Suprapubic skin (tissue), 4 donors: ENCODE measurements around the gene STRN4. TPM values are rescaled to one million over a fixed set of nuclear protein-coding genes. Genes with fewer than 3 reads are reported as not detected.

ENCODE experiments used
- DNase-seq, 2 donors: peaks; one replicate each; pipeline ENCODE4 v3.0.0-alpha.2; 2019; ENCODE audit warnings: low spot score in 2 of 2
- H3K27ac ChIP-seq: fragments of 200-600 bp; sonication (generic); one replicate; pipeline ENCODE4 v1.5.1; 2019
- H3K27me3 ChIP-seq: fragments of 200-600 bp; sonication (generic); one replicate; pipeline ENCODE4 v1.5.1; 2019
- H3K36me3 ChIP-seq: fragments of 200-600 bp; sonication (generic); one replicate; pipeline ENCODE4 v1.5.1; 2019
- H3K4me1 ChIP-seq: fragments of 200-600 bp; sonication (generic); one replicate; pipeline ENCODE4 v1.5.1; 2019
- H3K4me3 ChIP-seq: fragments of 200-600 bp; sonication (generic); one replicate; pipeline ENCODE4 v1.5.1; 2019; ENCODE audit warnings: mild to moderate bottlenecking
- H3K9me3 ChIP-seq: fragments of 200-600 bp; sonication (generic); one replicate; pipeline ENCODE4 v1.5.1; 2019
- EP300 ChIP-seq: sonication (generic); formaldehyde crosslinking; IDR thresholded peaks from one replicate; pipeline ENCODE4 v1.6.1; 2017; ENCODE audit warnings: antibody characterized with exemption
- POLR2A ChIP-seq, 2 donors: fragments of 450-650 bp; IDR thresholded peaks; one replicate each; pipeline ENCODE4 v1.6.1; 2017; ENCODE audit warnings: antibody characterized with exemption in 2 of 2, mild to moderate bottlenecking in 2 of 2, moderate library complexity in 2 of 2
- POLR2AphosphoS5 ChIP-seq, 3 donors: sonication (generic); formaldehyde crosslinking; IDR thresholded peaks; one replicate each; pipeline ENCODE4 v1.6.1; 2017; ENCODE audit warnings: antibody characterized with exemption in 3 of 3
- WGBS: methylation state at CpG from one replicate; pipeline ENCODE4 v1.1.5; 2018; 5-methylcytosine and 5-hydroxymethylcytosine counted together
- total RNA-seq, 4 donors: library from RNA; depleted of rRNA; stranded (reverse); fragments of >200 nt; gene quantifications; one replicate each; pipeline ENCODE4 v1.1.0, GENCODE V29; 2016
- TF ChIP-seq, protein P1 (sequence below), 2 donors: fragments of 200-600 bp in 1 of 2; fragments of 450-650 bp in 1 of 2; sonication (generic) in 1 of 2; IDR thresholded peaks; one replicate each; pipeline ENCODE4 v1.5.1; 2016 to 2019; ENCODE audit warnings: antibody characterized with exemption in 2 of 2, mild to moderate bottlenecking in 1 of 2, moderate library complexity in 1 of 2

The STRN4 gene
- total RNA-seq, 4 donors from 2014 or later: 73.2 to 87.6 (median 81.1) TPM

DNA sequence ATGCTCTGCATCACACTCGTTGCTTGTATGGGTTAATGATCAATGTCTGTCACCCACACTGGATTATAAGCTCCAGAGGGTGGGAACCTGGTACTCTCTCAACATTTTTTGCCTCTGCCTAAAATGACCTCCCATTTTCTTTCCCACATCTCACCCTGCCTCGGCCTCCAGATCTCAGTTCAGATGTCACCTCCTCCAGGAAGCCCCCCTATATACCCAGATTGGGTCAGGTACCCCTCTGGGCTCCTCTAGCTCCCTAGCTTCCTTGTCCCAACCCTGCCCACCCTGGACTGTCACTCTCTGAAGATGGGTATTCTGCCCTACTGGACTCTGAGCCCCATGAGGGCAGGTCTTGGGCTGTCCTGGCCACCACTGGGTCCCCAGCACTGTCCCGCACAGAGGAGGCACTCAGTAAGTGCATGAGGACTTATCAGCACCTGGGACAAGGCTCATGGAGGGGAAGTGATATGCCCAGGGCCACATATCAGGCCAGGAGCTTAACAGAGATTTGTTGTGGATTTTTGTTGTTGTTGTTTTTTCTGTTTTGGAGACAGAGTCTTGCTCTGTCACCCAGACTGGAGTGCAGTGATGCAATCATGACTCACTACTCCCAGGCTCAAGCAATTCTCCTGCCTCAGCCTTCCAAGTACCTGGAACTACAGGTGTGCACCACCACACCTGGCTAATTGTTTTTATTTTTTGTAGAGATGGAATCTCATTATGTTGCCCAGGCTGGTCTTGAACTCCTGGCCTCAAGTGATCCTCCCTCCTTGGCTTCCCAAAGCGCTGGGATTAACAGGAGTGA, 53.1 kb downstream of the STRN4 start:
- H3K36me3 ChIP-seq: peaks cover 91% of the 10 kb centered on the region
- no peak overlapping the region for H3K27ac ChIP-seq
- no peaks in the 10 kb centered on the region for H3K9me3 ChIP-seq
- no peaks in the 10 kb centered on the region for H3K27me3 ChIP-seq
- no peak for DNase-seq
- TF ChIP-seq, protein P1, sequence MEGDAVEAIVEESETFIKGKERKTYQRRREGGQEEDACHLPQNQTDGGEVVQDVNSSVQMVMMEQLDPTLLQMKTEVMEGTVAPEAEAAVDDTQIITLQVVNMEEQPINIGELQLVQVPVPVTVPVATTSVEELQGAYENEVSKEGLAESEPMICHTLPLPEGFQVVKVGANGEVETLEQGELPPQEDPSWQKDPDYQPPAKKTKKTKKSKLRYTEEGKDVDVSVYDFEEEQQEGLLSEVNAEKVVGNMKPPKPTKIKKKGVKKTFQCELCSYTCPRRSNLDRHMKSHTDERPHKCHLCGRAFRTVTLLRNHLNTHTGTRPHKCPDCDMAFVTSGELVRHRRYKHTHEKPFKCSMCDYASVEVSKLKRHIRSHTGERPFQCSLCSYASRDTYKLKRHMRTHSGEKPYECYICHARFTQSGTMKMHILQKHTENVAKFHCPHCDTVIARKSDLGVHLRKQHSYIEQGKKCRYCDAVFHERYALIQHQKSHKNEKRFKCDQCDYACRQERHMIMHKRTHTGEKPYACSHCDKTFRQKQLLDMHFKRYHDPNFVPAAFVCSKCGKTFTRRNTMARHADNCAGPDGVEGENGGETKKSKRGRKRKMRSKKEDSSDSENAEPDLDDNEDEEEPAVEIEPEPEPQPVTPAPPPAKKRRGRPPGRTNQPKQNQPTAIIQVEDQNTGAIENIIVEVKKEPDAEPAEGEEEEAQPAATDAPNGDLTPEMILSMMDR (IDR thresholded peaks at IDR 0.05): no peak
- TF ChIP-seq POLR2AphosphoS5 (IDR thresholded peaks at IDR 0.05): no peak
- TF ChIP-seq EP300: no peak
- no peak for TF ChIP-seq POLR2A (IDR thresholded peaks at IDR 0.05)
- H3K4me3 ChIP-seq: no peak overlapping the region
- H3K4me1 ChIP-seq: peaks cover 13% of the 10 kb centered on the region
- WGBS: 89% methylated on average over 4 of the region's 4 CpGs

DNA sequence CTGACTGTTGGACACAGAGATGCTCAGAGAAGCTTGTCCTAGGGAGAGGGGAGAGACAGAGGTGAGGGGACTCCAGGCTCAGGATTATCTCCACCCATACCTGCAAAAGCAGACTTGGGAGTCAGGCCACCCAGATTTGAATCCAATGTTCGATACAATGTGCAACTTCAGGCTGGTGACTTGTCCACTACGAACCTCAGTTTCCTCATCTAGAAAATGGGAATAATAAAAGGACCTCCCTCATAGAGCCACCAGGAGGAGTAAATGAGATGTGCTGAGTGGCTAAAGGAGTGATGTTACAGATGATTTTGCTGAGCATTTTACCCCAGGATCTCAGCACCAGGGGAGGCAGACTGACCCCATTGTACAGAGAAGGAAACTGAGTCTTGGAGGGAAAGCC, 54.3 kb downstream of the STRN4 start:
- Histone ChIP-seq H3K27ac (no peak overlapping the region), H3K27me3 (no peaks in the 10 kb centered on the region), H3K4me3 (no peak overlapping the region), H3K4me1 (peaks cover 1% of the 10 kb centered on the region), H3K9me3 (no peaks in the 10 kb centered on the region), H3K36me3 (peaks cover 100% of the 10 kb centered on the region)
- TF ChIP-seq, protein P1 (IDR thresholded peaks at IDR 0.05): no peak
- TF ChIP-seq EP300: no peak
- TF ChIP-seq POLR2A (IDR thresholded peaks at IDR 0.05): no peak
- no peak for TF ChIP-seq POLR2AphosphoS5 (IDR thresholded peaks at IDR 0.05)
- DNase-seq: no peak
- 100% methylated on average over 2 of the region's 2 CpGs for WGBS

DNA sequence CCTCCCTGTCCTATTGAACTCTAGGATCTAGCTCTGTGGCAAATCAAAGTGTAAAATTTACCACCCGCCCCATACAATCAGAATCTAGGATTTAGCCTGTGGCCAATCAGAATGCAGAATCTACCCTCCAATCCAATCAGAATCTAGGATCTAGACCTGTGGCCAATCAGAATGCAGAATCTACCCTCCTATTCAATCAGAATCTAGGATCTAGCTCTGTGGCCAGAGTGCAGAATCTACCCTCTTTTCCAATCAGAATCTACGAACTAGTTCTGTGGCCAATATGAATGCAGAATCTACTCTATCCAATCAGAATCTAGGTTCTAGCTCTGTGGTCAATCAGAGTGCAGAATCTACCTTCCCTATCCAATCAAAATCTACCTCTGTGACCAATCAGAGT, 55.1 kb downstream of the STRN4 start:
- no peak for DNase-seq
- Histone ChIP-seq H3K36me3 (peaks cover 100% of the 10 kb centered on the region), H3K27me3 (no peaks in the 10 kb centered on the region), H3K9me3 (no peaks in the 10 kb centered on the region), H3K4me3 (no peak overlapping the region), H3K4me1 (no peaks in the 10 kb centered on the region), H3K27ac (no peak overlapping the region)
- no peak for TF ChIP-seq POLR2A (IDR thresholded peaks at IDR 0.05)
- TF ChIP-seq, protein P1 (IDR thresholded peaks at IDR 0.05): no peak
- TF ChIP-seq POLR2AphosphoS5 (IDR thresholded peaks at IDR 0.05): no peak
- no peak for TF ChIP-seq EP300
- WGBS: 45% methylated on average over 2 of the region's 2 CpGs

DNA sequence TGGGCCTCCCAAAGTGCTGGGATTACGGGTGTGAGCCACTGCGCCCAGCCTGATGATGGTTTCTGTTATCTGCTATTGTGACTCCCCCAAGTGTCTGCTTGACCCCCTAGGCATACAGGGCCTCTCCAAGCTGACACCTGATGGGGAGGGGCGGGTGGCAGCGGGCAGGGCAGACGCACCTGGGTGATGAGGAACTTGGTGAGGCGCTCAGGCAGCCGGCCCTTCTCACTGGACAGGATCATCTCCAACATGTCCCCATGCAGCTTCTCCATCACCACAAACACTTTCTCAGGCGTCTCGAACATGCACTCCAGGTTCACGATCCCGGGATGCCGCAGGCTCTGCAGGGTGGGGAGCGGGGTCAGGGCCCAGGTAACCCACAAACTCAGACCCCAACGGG, 56.9 kb downstream of the STRN4 start:
- H3K4me3 ChIP-seq: no peak overlapping the region
- no peak overlapping the region for H3K27ac ChIP-seq
- DNase-seq: no peak
- H3K27me3 ChIP-seq: no peaks in the 10 kb centered on the region
- peaks cover 100% of the 10 kb centered on the region for H3K36me3 ChIP-seq
- 93% methylated on average over 5 of the region's 14 CpGs for WGBS
- TF ChIP-seq EP300 (no peak), POLR2A (IDR thresholded peaks at IDR 0.05) (no peak), POLR2AphosphoS5 (IDR thresholded peaks at IDR 0.05) (no peak)
- TF ChIP-seq, protein P1 (IDR thresholded peaks at IDR 0.05): no peak
- no peaks in the 10 kb centered on the region for H3K9me3 ChIP-seq
- no peaks in the 10 kb centered on the region for H3K4me1 ChIP-seq

DNA sequence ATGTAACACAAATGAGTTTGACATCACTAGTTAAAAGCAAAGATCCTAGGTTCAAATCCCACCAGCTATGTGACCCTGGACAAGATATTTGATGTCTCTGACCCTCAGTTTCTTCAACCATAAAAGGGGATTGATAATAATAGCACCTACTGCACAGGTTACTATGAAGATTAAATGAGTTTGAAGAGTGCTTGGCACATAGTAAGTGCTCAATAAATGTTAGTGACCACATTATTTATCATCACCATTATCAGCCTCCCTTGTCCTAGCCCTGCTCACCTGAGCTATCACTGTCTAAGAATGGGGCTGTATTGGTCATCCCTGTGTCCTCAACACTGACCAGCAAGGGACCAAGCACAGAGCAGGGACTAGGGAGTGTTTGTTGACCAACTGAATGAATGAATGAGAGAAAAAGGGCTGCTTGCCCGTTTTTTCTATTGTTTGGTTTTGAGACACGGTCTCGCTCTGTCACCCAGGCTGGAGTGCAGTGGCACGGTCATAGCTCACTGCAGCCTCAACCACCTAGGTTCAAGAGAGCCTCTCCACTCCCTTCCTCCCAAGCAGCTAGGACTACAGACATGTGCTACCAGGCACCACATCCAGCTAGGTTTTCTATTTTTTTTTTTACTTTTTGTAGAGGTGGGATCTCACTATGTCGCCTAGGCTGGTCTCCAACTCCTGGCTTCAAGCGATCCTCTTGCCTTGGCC, 58.7 kb downstream of the STRN4 start:
- no peak overlapping the region for H3K4me3 ChIP-seq
- H3K27ac ChIP-seq: no peak overlapping the region
- peaks cover 100% of the 10 kb centered on the region for H3K36me3 ChIP-seq
- no peak for DNase-seq
- no peak for TF ChIP-seq EP300
- TF ChIP-seq POLR2A (IDR thresholded peaks at IDR 0.05): no peak
- TF ChIP-seq POLR2AphosphoS5 (IDR thresholded peaks at IDR 0.05): no peak
- WGBS: 94% methylated on average over 6 of the region's 6 CpGs
- no peaks in the 10 kb centered on the region for H3K9me3 ChIP-seq
- H3K27me3 ChIP-seq: no peaks in the 10 kb centered on the region
- no peaks in the 10 kb centered on the region for H3K4me1 ChIP-seq
